GM20431 (cell line): ENCODE results near the gene AASDH.

ENCODE experiments used
- in situ Hi-C: fragments of 300-500 bp; cut with MseI, MboI; formaldehyde crosslinking; loops from one replicate; pipeline ENCODE4 v1.15.0; 2020; ENCODE audit warnings: low sequenced_read_pairs; ENCODE audit not compliant: unreplicated experiment

AASDH gene

DNA sequence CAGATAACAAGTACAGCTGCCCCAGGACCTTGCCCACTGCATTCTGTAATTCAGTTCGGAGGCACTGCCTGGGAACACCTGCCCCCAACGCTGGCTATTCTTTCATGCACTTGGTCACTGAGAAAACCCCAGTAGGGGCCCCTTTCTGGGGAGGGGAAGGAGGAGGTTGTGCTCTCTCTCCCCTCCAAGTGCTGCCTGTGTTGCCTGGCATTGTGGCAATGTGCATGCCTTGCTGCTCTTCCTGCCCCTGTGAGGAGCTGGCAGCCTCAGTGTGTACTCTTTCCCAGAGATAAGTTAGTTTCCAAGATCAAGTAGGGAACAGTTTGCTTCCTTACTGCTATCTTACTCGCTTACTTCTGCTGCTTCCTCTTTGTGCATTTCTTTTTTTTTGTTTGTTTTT is 90.8 kb downstream of the AASDH start:
- in situ Hi-C loops: no loop called here

DNA sequence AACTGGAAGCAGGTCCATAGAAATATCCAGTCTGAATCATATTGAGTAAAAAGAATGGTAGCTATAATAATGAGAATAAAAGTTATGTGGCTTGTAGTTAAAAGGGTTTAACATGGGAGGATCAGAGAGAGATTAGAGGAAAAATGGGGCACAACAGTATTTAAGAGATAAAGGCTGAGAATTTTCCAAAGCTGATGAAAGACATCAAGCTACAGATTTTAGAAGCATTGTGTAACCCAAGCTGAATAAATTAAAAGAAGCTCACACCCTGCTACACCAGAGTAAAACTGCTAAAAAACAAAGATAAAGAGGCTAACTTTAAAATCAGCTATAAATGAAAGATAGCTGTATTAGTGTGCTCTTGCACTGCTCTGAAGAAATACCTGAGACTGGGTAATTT is 94.2 kb downstream of the AASDH start:
- in situ Hi-C loops: no loop called here

DNA sequence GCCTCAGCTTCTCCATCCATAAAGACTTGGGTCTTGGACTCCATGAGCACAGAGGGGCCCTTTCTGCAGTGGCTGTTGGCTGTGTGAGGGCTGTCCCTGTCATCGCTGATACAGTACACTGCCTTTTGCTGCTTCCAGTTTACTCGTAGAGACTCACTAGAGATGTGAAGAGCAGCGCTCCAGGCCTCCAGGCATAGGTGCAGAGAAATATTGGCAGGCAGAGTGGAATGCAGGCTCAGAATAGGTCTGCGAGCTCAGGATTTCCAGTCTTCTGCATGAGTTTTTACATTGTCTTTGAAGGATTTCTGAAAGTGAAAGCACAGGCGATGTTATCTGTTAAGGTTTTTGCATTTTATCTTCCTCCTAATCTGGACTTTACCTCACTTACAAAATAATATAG is 97.4 kb downstream of the AASDH start:
- in situ Hi-C loops: no loop called here

DNA sequence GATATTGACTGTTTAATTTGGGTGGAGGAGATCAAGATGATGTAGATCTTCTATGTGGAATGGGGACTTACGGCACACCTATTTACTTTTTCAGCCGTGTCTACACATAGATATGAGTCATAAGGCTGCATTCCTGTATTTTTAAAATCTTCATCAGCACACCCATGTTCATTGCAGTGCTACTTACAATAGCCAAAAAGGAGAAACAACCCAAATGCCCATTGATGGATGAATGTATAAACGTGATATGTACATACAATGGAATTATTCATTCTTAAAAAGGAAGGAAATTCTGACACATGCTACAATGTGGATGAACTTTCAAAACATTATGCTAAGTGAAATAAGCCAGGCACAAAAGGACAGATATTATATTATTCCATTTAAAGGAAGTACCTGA is 98.6 kb downstream of the AASDH start:
- in situ Hi-C loops: no loop called here
